SK-N-SH (cell line): ENCODE results near the gene SLC26A1. TPM values are rescaled to one million over a fixed set of nuclear protein-coding genes. Genes with fewer than 3 reads are reported as not detected.

Experiments
- CTCF ChIA-PET: fragments of 300-600, 350-600 bp; formaldehyde crosslinking; extraction: SDS; loops from one replicate; lab custom pipeline; 2021; lab: Yijun Ruan, JAX
- POLR2A ChIA-PET: fragments of 350-600 bp; sonication (Branson Sonifier 250); formaldehyde crosslinking; extraction: SDS; loops from one replicate; lab custom pipeline; 2020; ENCODE audit warnings: antibody characterized with exemption, inconsistent platforms; lab: Yijun Ruan, JAX
- DNase-seq: peaks from one replicate; pipeline ENCODE4 v3.0.0; 2012
- H2AFZ ChIP-seq: fragments of 200-600 bp; sonication (generic); 2 replicates; pipeline ENCODE4 v1.8.1; 2016; ENCODE audit warnings: antibody characterized with exemption, mild to moderate bottlenecking, low read depth
- H3F3A ChIP-seq: fragments of 200-600 bp; sonication (generic); replicated peaks from 2 replicates; pipeline ENCODE3; 2016; ENCODE audit warnings: antibody characterized with exemption, mild to moderate bottlenecking; ENCODE audit not compliant: insufficient read depth
- H3K27ac ChIP-seq, 2 experiments: fragments of 200-500 bp in 1 of 2; fragments of 200-600 bp in 1 of 2; sonication (Bioruptor generic) in 1 of 2; sonication (generic), shearing (Covaris generic) in 1 of 2; 2 replicates each; pipeline versions ENCODE4 v1.5.1 to v1.6.1; 2014 to 2016; ENCODE audit warnings: low read depth in 2 of 2, inconsistent platforms in 1 of 2, low read length in 1 of 2, mild to moderate bottlenecking in 1 of 2, mixed read lengths in 1 of 2
- H3K27me3 ChIP-seq: fragments of 200-600 bp; sonication (generic), shearing (Covaris generic); 2 replicates; pipeline ENCODE4 v1.6.1; 2016; ENCODE audit warnings: mixed run types; ENCODE audit not compliant: insufficient read depth
- H3K36me3 ChIP-seq, 2 experiments: fragments of 200-500 bp in 1 of 2; fragments of 200-600 bp in 1 of 2; sonication (Bioruptor generic) in 1 of 2; sonication (generic) in 1 of 2; replicated peaks in 1 of 2; 2 replicates each; pipeline versions ENCODE3 to v1.5.1; 2014 to 2016; ENCODE audit warnings: low read length in 1 of 2, mild to moderate bottlenecking in 1 of 2; ENCODE audit not compliant: insufficient read depth in 2 of 2, control insufficient read depth in 1 of 2
- H3K4me1 ChIP-seq, 2 experiments: fragments of 200-500 bp in 1 of 2; fragments of 200-600 bp in 1 of 2; sonication (Bioruptor generic) in 1 of 2; sonication (generic), shearing (Covaris generic) in 1 of 2; 2 replicates each; pipeline versions ENCODE4 v1.5.1 to v1.6.1; 2014 to 2016; ENCODE audit warnings: low read depth in 1 of 2, low read length in 1 of 2, mixed run types in 1 of 2; ENCODE audit not compliant: insufficient read depth in 2 of 2, control insufficient read depth in 1 of 2
- H3K4me2 ChIP-seq: fragments of 200-600 bp; sonication (generic), shearing (Covaris generic); 2 replicates; pipeline ENCODE4 v1.6.1; 2017; ENCODE audit warnings: mixed run types
- H3K4me3 ChIP-seq, 2 experiments: fragments of 200-500 bp in 1 of 2; fragments of 200-600 bp in 1 of 2; sonication (Bioruptor generic) in 1 of 2; sonication (generic), shearing (Covaris generic) in 1 of 2; 2 replicates each; pipeline versions ENCODE4 v1.5.1 to v1.8.1; 2014 to 2016; ENCODE audit warnings: low read depth in 2 of 2, inconsistent platforms in 1 of 2, low read length in 1 of 2, mild to moderate bottlenecking in 1 of 2, mixed read lengths in 1 of 2, moderate library complexity in 1 of 2
- H3K79me2 ChIP-seq: fragments of 200-600 bp; sonication (generic); 2 replicates; pipeline ENCODE4 v1.8.1; 2017; ENCODE audit warnings: mild to moderate bottlenecking; ENCODE audit not compliant: insufficient read depth
- H3K9ac ChIP-seq: fragments of 200-600 bp; sonication (generic); 2 replicates; pipeline ENCODE4 v1.6.1; 2017; ENCODE audit warnings: mixed run types
- H3K9me2 ChIP-seq: fragments of 200-600 bp; sonication (generic); 2 replicates; pipeline ENCODE4 v1.6.1; 2017; ENCODE audit warnings: mixed run types
- H3K9me3 ChIP-seq: fragments of 200-600 bp; sonication (generic); 2 replicates; pipeline ENCODE4 v1.6.1; 2017; ENCODE audit warnings: mixed run types, mild to moderate bottlenecking, moderate library complexity
- H4K20me1 ChIP-seq: fragments of 200-600 bp; sonication (generic); 2 replicates; pipeline ENCODE4 v1.6.1; 2017; ENCODE audit warnings: mild to moderate bottlenecking, mixed run types; ENCODE audit not compliant: insufficient read depth
- ELF1 ChIP-seq: IDR thresholded peaks from 2 replicates; pipeline ENCODE4 v1.4.0; 2012
- EP300 ChIP-seq, 2 experiments: IDR thresholded peaks; 2 replicates each; pipeline versions ENCODE4 v1.4.0 to v1.6.1; 2012; ENCODE audit warnings: borderline replicate concordance in 1 of 2, low read depth in 1 of 2, low read length in 1 of 2
- FOSL2 ChIP-seq: IDR thresholded peaks from 2 replicates; pipeline ENCODE4 v1.4.0; 2012; ENCODE audit warnings: low read depth, mild to moderate bottlenecking, moderate library complexity, borderline replicate concordance
- FOXJ3 ChIP-seq: sonication (generic); formaldehyde crosslinking; IDR thresholded peaks from 2 replicates; pipeline ENCODE4 v1.5.1; 2020; ENCODE audit warnings: mild to moderate bottlenecking, missing genetic modification reagents
- GABPA ChIP-seq: IDR thresholded peaks from 2 replicates; pipeline ENCODE4 v1.4.0; 2012; ENCODE audit warnings: low read depth, mild to moderate bottlenecking
- GATA2 ChIP-seq: sonication (generic); formaldehyde crosslinking; IDR thresholded peaks from 2 replicates; pipeline ENCODE4 v1.5.0; 2020; ENCODE audit warnings: mild to moderate bottlenecking, missing genetic modification reagents
- JUND ChIP-seq: IDR thresholded peaks from 2 replicates; pipeline ENCODE4 v1.4.0; 2012
- MEF2A ChIP-seq: IDR thresholded peaks from 2 replicates; pipeline ENCODE4 v1.4.0; 2012; ENCODE audit warnings: low read depth, borderline replicate concordance
- NFIC ChIP-seq: IDR thresholded peaks from 2 replicates; pipeline ENCODE4 v1.4.0; 2012; ENCODE audit warnings: borderline replicate concordance
- NRF1 ChIP-seq: IDR thresholded peaks from 2 replicates; pipeline ENCODE4 v1.6.1; 2012; ENCODE audit warnings: low read depth, mild to moderate bottlenecking, low read length
- POLR2AphosphoS5 ChIP-seq: IDR thresholded peaks from 2 replicates; pipeline ENCODE4 v1.6.1; 2012; ENCODE audit warnings: low read depth, low read length
- RCOR1 ChIP-seq: fragments of 150-350 bp; IDR thresholded peaks from 2 replicates; pipeline ENCODE4 v1.6.1; 2017; ENCODE audit warnings: antibody characterized with exemption, low read length
- RFX5 ChIP-seq: IDR thresholded peaks from 2 replicates; pipeline ENCODE4 v1.6.1; 2012; ENCODE audit warnings: mild to moderate bottlenecking, improper control_type of control experiment, low read length
- RXRA ChIP-seq: IDR thresholded peaks from 2 replicates; pipeline ENCODE4 v1.4.0; 2012; ENCODE audit warnings: low read depth, mild to moderate bottlenecking, borderline replicate concordance
- SMC3 ChIP-seq: IDR thresholded peaks from 2 replicates; pipeline ENCODE4 v1.6.1; 2012; ENCODE audit warnings: low read depth, low read length, improper control_type of control experiment
- TCF12 ChIP-seq: IDR thresholded peaks from 2 replicates; pipeline ENCODE4 v1.4.0; 2012
- WGBS: methylation state at CpG from one replicate; pipeline ENCODE4 v1.1.6; 2017; ENCODE audit warnings: low lambda C conversion rate; 5-methylcytosine and 5-hydroxymethylcytosine counted together
- polyA plus RNA-seq, 3 experiments: library from polyadenylated mRNA; depleted of rRNA; stranded (reverse); fragments of >200 nt; gene quantifications; 2 replicates each; pipeline ENCODE4 v1.2.3, GENCODE V29; 2012
- TF ChIP-seq, protein P1 (sequence below): IDR thresholded peaks from 2 replicates; pipeline ENCODE4 v1.4.0; 2012; ENCODE audit warnings: low read depth
- TF ChIP-seq, protein P2 (sequence below): fragments of 150-350 bp; IDR thresholded peaks from 2 replicates; pipeline ENCODE4 v1.6.1; 2017; ENCODE audit warnings: antibody characterized with exemption, low read length, low read depth, borderline replicate concordance
- TF ChIP-seq, protein P3 (sequence below): IDR thresholded peaks from 2 replicates; pipeline ENCODE4 v1.4.0; 2012; ENCODE audit warnings: low read depth, borderline replicate concordance

SLC26A1 gene
- polyA plus RNA-seq, 1 of the 3 experiments (the other 2 are of a cell fraction) = 0.05 TPM

DNA sequence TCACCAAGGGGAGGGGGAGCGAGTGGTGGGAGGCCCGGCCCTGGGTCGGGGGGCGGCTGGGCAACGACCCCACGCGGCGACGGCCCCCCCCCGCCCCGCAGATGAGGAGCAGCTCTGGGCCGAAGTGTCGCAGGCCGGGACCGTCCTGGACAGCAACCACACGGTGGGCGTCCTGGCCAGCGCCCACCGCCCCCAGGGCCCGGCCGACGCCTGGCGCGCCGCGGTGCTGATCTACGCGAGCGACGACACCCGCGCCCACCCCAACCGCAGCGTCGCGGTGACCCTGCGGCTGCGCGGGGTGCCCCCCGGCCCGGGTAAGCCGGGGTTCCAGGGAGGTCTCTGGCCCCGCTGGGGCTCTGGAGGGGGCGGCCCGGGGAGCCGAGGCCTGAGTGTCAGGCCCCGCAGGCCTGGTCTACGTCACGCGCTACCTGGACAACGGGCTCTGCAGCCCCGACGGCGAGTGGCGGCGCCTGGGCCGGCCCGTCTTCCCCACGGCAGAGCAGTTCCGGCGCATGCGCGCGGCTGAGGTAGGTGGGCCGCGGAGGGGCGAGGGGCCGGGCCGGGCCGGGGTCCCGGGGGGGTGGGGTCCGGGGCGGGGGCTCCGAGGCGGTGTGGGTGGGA, 9.5 kb upstream of the SLC26A1 start:
- CTCF ChIA-PET = no interaction called here
- Histone ChIP-seq H3F3A (no peaks in the 10 kb centered on the region), H3K4me1 (no peaks in the 10 kb centered on the region; a peak in 1 of 4 replicates), H3K36me3 (no peaks in the 10 kb centered on the region), H3K4me2 (no peak overlapping the region), H3K27me3 (peaks cover 42% of the 10 kb centered on the region), H3K9me3 (no peaks in the 10 kb centered on the region), H3K79me2 (no peaks in the 10 kb centered on the region), H3K4me3 (no peak overlapping the region), H2AFZ (no peak overlapping the region), H3K27ac (no peak overlapping the region), H4K20me1 (peaks cover 13% of the 10 kb centered on the region; the same call in 1 of the 2 replicates), H3K9me2 (no peaks in the 10 kb centered on the region), H3K9ac (no peak overlapping the region)
- no peak for DNase-seq
- TF ChIP-seq RCOR1 (no peak), FOXJ3 (no peak), SMC3 (no peak), NRF1 (peak; percentile 33; the same call in 1 of the 2 replicates), RFX5 (no peak), GATA2 (no peak)
- TF ChIP-seq, protein P1, sequence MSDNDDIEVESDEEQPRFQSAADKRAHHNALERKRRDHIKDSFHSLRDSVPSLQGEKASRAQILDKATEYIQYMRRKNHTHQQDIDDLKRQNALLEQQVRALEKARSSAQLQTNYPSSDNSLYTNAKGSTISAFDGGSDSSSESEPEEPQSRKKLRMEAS = no peak
- WGBS = 21% methylated on average over 15 of the region's 75 CpGs
- POLR2A ChIA-PET = no interaction called here

DNA sequence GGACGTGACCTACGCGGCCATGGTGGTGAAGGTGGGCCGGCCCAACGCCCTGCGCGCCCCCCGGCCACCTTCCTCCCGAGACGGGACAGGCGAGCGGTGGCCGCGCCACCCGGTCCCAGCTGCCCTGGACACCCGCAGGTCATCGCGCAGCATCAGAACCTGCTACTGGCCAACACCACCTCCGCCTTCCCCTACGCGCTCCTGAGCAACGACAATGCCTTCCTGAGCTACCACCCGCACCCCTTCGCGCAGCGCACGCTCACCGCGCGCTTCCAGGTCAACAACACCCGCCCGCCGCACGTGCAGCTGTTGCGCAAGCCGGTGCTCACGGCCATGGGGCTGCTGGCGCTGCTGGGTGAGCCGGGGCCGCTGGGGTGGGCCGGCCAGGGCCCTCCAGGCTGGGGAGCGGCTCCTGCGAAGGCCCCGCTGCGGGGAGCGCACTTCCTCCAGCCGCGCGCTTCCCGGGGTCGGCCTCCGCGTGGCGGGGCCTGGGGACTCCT, 9.0 kb upstream of the SLC26A1 start:
- no peaks in the 10 kb centered on the region for H3K79me2 ChIP-seq
- peaks cover 14% of the 10 kb centered on the region; the same call in 1 of the 2 replicates for H4K20me1 ChIP-seq
- TF ChIP-seq EP300 (IDR thresholded peaks at IDR 0.05; ENCODE audit: borderline replicate concordance in 1 of 2, low read depth in 1 of 2, low read length in 1 of 2) (no peak), RXRA (no peak), NFIC (no peak), JUND (no peak), GABPA (no peak), FOSL2 (no peak), MEF2A (no peak), SMC3 (no peak), POLR2AphosphoS5 (no peak), TCF12 (no peak), ELF1 (no peak)
- TF ChIP-seq, protein P2, sequence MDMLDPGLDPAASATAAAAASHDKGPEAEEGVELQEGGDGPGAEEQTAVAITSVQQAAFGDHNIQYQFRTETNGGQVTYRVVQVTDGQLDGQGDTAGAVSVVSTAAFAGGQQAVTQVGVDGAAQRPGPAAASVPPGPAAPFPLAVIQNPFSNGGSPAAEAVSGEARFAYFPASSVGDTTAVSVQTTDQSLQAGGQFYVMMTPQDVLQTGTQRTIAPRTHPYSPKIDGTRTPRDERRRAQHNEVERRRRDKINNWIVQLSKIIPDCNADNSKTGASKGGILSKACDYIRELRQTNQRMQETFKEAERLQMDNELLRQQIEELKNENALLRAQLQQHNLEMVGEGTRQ = no peak
- TF ChIP-seq, protein P3, sequence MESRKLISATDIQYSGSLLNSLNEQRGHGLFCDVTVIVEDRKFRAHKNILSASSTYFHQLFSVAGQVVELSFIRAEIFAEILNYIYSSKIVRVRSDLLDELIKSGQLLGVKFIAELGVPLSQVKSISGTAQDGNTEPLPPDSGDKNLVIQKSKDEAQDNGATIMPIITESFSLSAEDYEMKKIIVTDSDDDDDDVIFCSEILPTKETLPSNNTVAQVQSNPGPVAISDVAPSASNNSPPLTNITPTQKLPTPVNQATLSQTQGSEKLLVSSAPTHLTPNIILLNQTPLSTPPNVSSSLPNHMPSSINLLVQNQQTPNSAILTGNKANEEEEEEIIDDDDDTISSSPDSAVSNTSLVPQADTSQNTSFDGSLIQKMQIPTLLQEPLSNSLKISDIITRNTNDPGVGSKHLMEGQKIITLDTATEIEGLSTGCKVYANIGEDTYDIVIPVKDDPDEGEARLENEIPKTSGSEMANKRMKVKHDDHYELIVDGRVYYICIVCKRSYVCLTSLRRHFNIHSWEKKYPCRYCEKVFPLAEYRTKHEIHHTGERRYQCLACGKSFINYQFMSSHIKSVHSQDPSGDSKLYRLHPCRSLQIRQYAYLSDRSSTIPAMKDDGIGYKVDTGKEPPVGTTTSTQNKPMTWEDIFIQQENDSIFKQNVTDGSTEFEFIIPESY = no peak
- no peaks in the 10 kb centered on the region for H3F3A ChIP-seq
- no peaks in the 10 kb centered on the region for H3K9me2 ChIP-seq
- H3K9ac ChIP-seq = no peak overlapping the region
- 13% methylated on average over 3 of the region's 54 CpGs for whole genome bisulfite sequencing
- H3K4me3 ChIP-seq = no peak overlapping the region
- no peaks in the 10 kb centered on the region for H3K36me3 ChIP-seq
- H3K4me2 ChIP-seq = no peak overlapping the region
- H3K9me3 ChIP-seq = no peaks in the 10 kb centered on the region
- no peaks in the 10 kb centered on the region; a peak in 1 of 4 replicates for H3K4me1 ChIP-seq
- ChIA-PET POLR2A (no interaction called here), CTCF (no interaction called here)
- H3K27ac ChIP-seq = no peak overlapping the region
- H2AFZ ChIP-seq = no peak overlapping the region
- no peak for DNase-seq
- peaks cover 39% of the 10 kb centered on the region for H3K27me3 ChIP-seq
